GM23338 (cell line): ENCODE results near the gene SLC2A4RG. TPM values are rescaled to one million over a fixed set of nuclear protein-coding genes. Genes with fewer than 3 reads are reported as not detected.

Source experiments
- ATAC-seq: fragments of 200-7000 bp; cut with Tn5 transposase; 3 replicates; pipeline ENCODE4 v1.9.1; 2020
- DNase-seq: peaks from one replicate; pipeline ENCODE4 v3.0.0-alpha.2; 2015; ENCODE audit warnings: low spot score
- H2AFZ ChIP-seq: fragments of 200-600 bp; sonication (generic); 2 replicates; pipeline ENCODE4 v1.8.0; 2016; ENCODE audit warnings: antibody characterized with exemption, mild to moderate bottlenecking, moderate library complexity
- H3F3A ChIP-seq: fragments of 200-600 bp; sonication (generic); replicated peaks from 2 replicates; pipeline ENCODE4 v1.8.0; 2017; ENCODE audit warnings: antibody characterized with exemption, mixed run types, low read depth
- H3K27ac ChIP-seq: fragments of 200-600 bp; sonication (generic); 2 replicates; pipeline ENCODE4 v1.6.1; 2016; ENCODE audit warnings: low read depth
- H3K27me3 ChIP-seq: fragments of 200-600 bp; sonication (generic); 2 replicates; pipeline ENCODE4 v1.8.0; 2016; ENCODE audit warnings: mild to moderate bottlenecking, mixed run types, moderate library complexity; ENCODE audit not compliant: insufficient read depth
- H3K36me3 ChIP-seq: fragments of 200-600 bp; sonication (generic); 2 replicates; pipeline ENCODE4 v1.8.0; 2016; ENCODE audit warnings: mild to moderate bottlenecking; ENCODE audit not compliant: insufficient read depth
- H3K4me1 ChIP-seq: fragments of 200-600 bp; sonication (generic); 2 replicates; pipeline ENCODE4 v1.8.0; 2016; ENCODE audit warnings: mild to moderate bottlenecking, moderate library complexity; ENCODE audit not compliant: insufficient read depth
- H3K4me2 ChIP-seq: fragments of 200-600 bp; sonication (generic); 2 replicates; pipeline ENCODE4 v1.7.1; 2017; ENCODE audit warnings: mixed run types
- H3K4me3 ChIP-seq: fragments of 200-600 bp; sonication (generic); 2 replicates; pipeline ENCODE4 v1.6.1; 2016; ENCODE audit warnings: mixed run types
- H3K79me2 ChIP-seq: fragments of 200-600 bp; sonication (generic); replicated peaks from 2 replicates; pipeline ENCODE4 v1.8.0; 2017; ENCODE audit warnings: mild to moderate bottlenecking; ENCODE audit not compliant: insufficient read depth
- H3K9me2 ChIP-seq: fragments of 200-600 bp; sonication (generic); 2 replicates; pipeline ENCODE4 v1.8.0; 2017; ENCODE audit not compliant: insufficient read depth
- H4K20me1 ChIP-seq: fragments of 200-600 bp; sonication (generic); replicated peaks from 2 replicates; pipeline ENCODE4 v1.8.0; 2017; ENCODE audit warnings: mild to moderate bottlenecking; ENCODE audit not compliant: insufficient read depth
- H3K27ac Mint-ChIP-seq: 2 replicates; pipeline ENCODE4 v1.8.0; 2020; ENCODE audit warnings: inconsistent platforms, mild to moderate bottlenecking, moderate library complexity, mixed read lengths
- H3K27me3 Mint-ChIP-seq: 3 replicates; pipeline ENCODE4 v1.8.0; 2022; ENCODE audit warnings: low read depth, mild to moderate bottlenecking, moderate library complexity, mixed read lengths, inconsistent platforms; ENCODE audit not compliant: insufficient read depth, poor library complexity
- H3K36me3 Mint-ChIP-seq: 3 replicates; pipeline ENCODE4 v1.8.0; 2021; ENCODE audit warnings: low read depth, mild to moderate bottlenecking, inconsistent platforms, moderate library complexity, mixed read lengths
- H3K4me1 Mint-ChIP-seq: 3 replicates; pipeline ENCODE4 v1.8.0; 2020; ENCODE audit warnings: mild to moderate bottlenecking, inconsistent platforms, mixed read lengths
- H3K4me3 Mint-ChIP-seq: 3 replicates; pipeline ENCODE4 v1.8.0; 2021; ENCODE audit warnings: moderate library complexity, mild to moderate bottlenecking, inconsistent platforms, mixed read lengths
- H3K9me3 Mint-ChIP-seq: 3 replicates; pipeline ENCODE4 v1.8.0; 2020; ENCODE audit warnings: moderate library complexity, mild to moderate bottlenecking, inconsistent platforms, mixed read lengths
- CREB1 ChIP-seq: fragments of 250-450 bp; sonication (Bioruptor Pico); IDR thresholded peaks from 2 replicates; pipeline ENCODE4 v1.5.0; 2020; ENCODE audit warnings: low read depth, mild to moderate bottlenecking, moderate library complexity
- EZH2 ChIP-seq: fragments of 200-600 bp; sonication (generic); IDR thresholded peaks from one replicate; pipeline ENCODE4 v1.8.0; 2017; ENCODE audit warnings: antibody characterized with exemption, mild to moderate bottlenecking, low read depth; ENCODE audit not compliant: unreplicated experiment
- EZH2phosphoT487 ChIP-seq: fragments of 200-600 bp; sonication (generic); IDR thresholded peaks from one replicate; pipeline ENCODE4 v1.8.1; 2018; ENCODE audit warnings: antibody characterized with exemption; ENCODE audit not compliant: unreplicated experiment
- NANOG ChIP-seq: IDR thresholded peaks from 2 replicates; pipeline ENCODE4 v1.6.1; 2016; ENCODE audit warnings: antibody characterized with exemption, borderline replicate concordance
- POLR2AphosphoS5 ChIP-seq: IDR thresholded peaks from 2 replicates; pipeline ENCODE4 v1.6.1; 2016; ENCODE audit warnings: antibody characterized with exemption, low read depth
- STAT1 ChIP-seq: IDR thresholded peaks from one replicate; pipeline ENCODE4 v1.6.1; 2016; ENCODE audit warnings: antibody characterized with exemption; ENCODE audit not compliant: unreplicated experiment
- ZNF114 ChIP-seq: fragments of 250-450 bp; sonication (Bioruptor Pico); IDR thresholded peaks from 2 replicates; pipeline ENCODE4 v1.5.0; 2020; ENCODE audit warnings: mild to moderate bottlenecking, moderate library complexity
- ZNF331 ChIP-seq: fragments of 250-450 bp; sonication (Bioruptor Pico); IDR thresholded peaks from 2 replicates; pipeline ENCODE4 v1.5.0; 2020; ENCODE audit warnings: low read depth, mild to moderate bottlenecking, moderate library complexity
- polyA plus RNA-seq: library from polyadenylated mRNA; unstranded; fragments of >200 nt; fragmentation: Nextera tagmentation; extraction: Ambion mirVana; gene quantifications from 2 replicates; pipeline ENCODE4 v1.2.1, GENCODE V29; 2016
- total RNA-seq: library from RNA; depleted of rRNA; stranded (reverse); fragments of >200 nt; shearing (Covaris generic); gene quantifications from 2 replicates; pipeline ENCODE4 v1.2.3, GENCODE V29; 2014
- TF ChIP-seq, protein P1 (sequence below): IDR thresholded peaks from one replicate; pipeline ENCODE4 v1.6.1; 2018; ENCODE audit warnings: antibody characterized with exemption; ENCODE audit not compliant: unreplicated experiment
- TF ChIP-seq, protein P2 (sequence below): IDR thresholded peaks from 2 replicates; pipeline ENCODE4 v1.6.1; 2016; ENCODE audit warnings: antibody characterized with exemption

Gene SLC2A4RG
- total and polyA plus RNA-seq, 2 experiments from 2014 or later, result 22.8 to 42.0 TPM

DNA sequence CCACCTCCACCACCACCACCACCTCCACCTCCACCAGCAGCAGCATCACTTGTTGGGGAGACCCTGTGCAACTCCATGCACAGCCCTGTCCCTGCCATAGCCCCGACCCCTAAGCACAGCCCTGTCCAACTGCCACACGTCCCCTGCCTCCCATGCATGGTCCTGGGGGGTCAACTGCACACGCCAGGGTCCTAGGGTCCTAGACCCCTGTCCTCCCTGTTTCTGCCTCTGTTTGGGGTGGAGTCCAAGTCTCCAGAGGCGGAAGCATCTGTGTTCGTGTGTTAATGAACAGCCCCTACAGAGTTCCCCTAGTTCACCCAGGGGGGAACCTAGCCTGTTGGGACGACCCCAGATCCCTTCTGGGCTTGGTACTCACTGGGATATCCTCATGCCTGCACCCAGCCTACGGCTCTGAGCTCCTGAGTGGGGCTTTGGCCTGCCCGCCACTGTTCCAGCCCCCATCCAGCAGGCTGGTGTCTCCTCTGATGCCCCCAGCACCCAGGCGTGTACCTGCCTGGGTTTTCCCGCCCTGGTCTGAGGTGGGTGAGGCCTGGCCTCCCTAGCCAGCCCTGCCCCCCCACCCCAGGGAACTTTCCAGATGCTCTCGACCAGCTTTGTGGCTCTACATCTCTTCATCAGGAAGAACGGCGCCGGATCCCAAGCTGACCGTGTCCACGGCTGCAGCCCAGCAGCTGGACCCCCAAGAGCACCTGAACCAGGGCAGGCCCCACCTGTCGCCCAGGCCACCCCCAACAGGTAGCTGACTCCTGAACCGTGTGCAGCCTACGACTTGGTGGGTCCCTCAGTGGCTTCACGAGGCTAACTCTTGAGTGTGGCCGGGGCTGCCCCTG is 45.6 kb upstream of the SLC2A4RG start:
- Histone ChIP-seq H2AFZ (no peak overlapping the region), H3K27ac (no peak overlapping the region), H3K27me3 (no peaks in the 10 kb centered on the region), H3K79me2 (no peaks in the 10 kb centered on the region), H4K20me1 (no peaks in the 10 kb centered on the region), H3K4me1 (no peaks in the 10 kb centered on the region), H3F3A (peaks cover 4% of the 10 kb centered on the region; the same call in 1 of the 2 replicates), H3K9me2 (no peaks in the 10 kb centered on the region), H3K4me3 (no peak overlapping the region), H3K36me3 (no peaks in the 10 kb centered on the region), H3K4me2 (no peak overlapping the region)
- DNase-seq, result no peak
- H3K4me1 Mint-ChIP-seq, result peaks cover 3% of the 10 kb centered on the region; the same call in 2 of the 3 replicates
- H3K4me3 Mint-ChIP-seq, result no peak overlapping the region
- H3K27ac Mint-ChIP-seq, result no peak overlapping the region
- peaks cover 27% of the 10 kb centered on the region for H3K36me3 Mint-ChIP-seq
- TF ChIP-seq POLR2AphosphoS5 (no peak), CREB1 (CRISPR knock-in tag) (no peak), NANOG (no peak), ZNF114 (CRISPR knock-in tag) (no peak), EZH2phosphoT487 (no peak), ZNF331 (CRISPR knock-in tag) (no peak), STAT1 (no peak), EZH2 (no peak)
- TF ChIP-seq, protein P1, sequence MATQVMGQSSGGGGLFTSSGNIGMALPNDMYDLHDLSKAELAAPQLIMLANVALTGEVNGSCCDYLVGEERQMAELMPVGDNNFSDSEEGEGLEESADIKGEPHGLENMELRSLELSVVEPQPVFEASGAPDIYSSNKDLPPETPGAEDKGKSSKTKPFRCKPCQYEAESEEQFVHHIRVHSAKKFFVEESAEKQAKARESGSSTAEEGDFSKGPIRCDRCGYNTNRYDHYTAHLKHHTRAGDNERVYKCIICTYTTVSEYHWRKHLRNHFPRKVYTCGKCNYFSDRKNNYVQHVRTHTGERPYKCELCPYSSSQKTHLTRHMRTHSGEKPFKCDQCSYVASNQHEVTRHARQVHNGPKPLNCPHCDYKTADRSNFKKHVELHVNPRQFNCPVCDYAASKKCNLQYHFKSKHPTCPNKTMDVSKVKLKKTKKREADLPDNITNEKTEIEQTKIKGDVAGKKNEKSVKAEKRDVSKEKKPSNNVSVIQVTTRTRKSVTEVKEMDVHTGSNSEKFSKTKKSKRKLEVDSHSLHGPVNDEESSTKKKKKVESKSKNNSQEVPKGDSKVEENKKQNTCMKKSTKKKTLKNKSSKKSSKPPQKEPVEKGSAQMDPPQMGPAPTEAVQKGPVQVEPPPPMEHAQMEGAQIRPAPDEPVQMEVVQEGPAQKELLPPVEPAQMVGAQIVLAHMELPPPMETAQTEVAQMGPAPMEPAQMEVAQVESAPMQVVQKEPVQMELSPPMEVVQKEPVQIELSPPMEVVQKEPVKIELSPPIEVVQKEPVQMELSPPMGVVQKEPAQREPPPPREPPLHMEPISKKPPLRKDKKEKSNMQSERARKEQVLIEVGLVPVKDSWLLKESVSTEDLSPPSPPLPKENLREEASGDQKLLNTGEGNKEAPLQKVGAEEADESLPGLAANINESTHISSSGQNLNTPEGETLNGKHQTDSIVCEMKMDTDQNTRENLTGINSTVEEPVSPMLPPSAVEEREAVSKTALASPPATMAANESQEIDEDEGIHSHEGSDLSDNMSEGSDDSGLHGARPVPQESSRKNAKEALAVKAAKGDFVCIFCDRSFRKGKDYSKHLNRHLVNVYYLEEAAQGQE, result no peak
- TF ChIP-seq, protein P2, sequence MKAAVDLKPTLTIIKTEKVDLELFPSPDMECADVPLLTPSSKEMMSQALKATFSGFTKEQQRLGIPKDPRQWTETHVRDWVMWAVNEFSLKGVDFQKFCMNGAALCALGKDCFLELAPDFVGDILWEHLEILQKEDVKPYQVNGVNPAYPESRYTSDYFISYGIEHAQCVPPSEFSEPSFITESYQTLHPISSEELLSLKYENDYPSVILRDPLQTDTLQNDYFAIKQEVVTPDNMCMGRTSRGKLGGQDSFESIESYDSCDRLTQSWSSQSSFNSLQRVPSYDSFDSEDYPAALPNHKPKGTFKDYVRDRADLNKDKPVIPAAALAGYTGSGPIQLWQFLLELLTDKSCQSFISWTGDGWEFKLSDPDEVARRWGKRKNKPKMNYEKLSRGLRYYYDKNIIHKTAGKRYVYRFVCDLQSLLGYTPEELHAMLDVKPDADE, result no peak
- no peak for ATAC-seq
- H3K27me3 Mint-ChIP-seq, result peaks cover 32% of the 10 kb centered on the region
- peaks cover 14% of the 10 kb centered on the region; the same call in 2 of the 3 replicates for H3K9me3 Mint-ChIP-seq
